HG03045 (cell line): Measurements from ENCODE around the gene PXDC1.

Source experiments
- ATAC-seq: cut with Tn5 transposase; IDR thresholded peaks from one replicate; pipeline ENCODE4 v1.9.1; 2021; ENCODE audit warnings: mild to moderate bottlenecking, moderate library complexity; ENCODE audit not compliant: unreplicated experiment

The PXDC1 gene, protein sequence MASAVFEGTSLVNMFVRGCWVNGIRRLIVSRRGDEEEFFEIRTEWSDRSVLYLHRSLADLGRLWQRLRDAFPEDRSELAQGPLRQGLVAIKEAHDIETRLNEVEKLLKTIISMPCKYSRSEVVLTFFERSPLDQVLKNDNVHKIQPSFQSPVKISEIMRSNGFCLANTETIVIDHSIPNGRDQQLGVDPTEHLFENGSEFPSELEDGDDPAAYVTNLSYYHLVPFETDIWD

DNA sequence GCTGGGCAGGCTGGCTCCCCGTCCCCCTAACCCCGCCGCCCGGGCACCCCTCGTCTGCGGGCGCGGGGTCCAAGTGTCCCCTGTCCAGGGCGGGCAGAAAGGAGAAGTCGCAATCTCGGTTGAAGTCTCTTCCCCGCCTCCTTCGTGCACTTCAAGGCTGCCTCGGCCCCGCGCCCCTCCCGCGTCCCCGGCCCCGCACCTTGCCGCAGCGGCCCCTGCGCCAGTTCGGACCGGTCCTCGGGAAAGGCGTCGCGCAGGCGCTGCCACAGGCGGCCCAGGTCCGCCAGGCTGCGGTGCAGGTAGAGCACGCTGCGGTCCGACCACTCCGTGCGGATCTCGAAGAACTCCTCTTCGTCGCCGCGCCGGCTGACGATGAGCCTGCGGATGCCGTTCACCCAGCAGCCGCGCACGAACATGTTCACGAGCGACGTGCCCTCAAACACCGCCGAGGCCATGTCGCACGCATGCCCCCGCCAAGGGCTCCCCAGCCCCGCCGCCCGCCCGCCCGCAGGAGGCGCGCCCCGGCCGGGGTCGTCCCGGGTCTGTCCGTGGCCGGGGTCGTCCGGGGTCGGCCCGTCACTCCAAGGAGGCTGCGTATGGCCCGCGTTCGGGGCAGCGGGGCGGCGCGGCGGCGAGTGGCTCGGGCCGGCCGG, at the start of gene PXDC1:
Gene PXDC1 (minus strand): TSS at position 637 of the 653 bp plus-strand sequence. CDS start 182 bp downstream, at position 455.
- ATAC-seq, result peak; percentile 18

DNA sequence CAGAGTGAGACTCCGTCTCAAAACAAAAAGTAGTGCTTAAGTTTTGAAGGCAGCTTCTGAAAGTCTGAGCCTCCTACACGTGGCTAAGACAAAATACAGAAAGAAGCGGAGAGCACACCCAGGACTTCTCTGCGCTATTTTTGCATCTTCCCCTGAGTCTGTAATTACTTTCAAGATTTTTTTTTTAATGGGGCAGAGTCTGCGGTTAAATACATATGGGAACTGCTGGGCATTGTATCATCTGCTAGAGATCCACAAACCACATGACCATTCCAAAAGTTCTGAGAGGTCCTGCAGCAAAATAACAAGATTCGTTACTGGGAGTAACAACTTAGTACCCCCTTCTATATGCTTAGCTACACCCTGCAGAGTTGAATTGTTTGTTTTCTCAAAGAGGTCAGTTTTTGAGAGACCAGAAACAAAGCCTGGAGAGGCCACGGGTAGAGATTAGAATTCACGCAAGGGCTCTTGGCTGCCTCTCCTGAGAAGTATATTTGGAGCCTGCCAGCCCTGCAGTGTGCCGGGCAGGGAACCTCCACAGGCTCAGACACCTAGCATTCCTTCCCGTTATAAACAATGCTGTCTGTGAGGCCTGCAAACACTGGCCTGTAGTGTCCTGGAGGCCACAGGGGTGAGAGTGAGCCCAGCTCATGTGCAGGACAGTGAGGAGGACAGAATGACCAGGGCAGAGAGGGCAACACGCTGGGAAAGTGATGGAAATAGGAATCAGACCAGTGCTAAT, 49.5 kb upstream of the PXDC1 start:
- ATAC-seq, result no peak

DNA sequence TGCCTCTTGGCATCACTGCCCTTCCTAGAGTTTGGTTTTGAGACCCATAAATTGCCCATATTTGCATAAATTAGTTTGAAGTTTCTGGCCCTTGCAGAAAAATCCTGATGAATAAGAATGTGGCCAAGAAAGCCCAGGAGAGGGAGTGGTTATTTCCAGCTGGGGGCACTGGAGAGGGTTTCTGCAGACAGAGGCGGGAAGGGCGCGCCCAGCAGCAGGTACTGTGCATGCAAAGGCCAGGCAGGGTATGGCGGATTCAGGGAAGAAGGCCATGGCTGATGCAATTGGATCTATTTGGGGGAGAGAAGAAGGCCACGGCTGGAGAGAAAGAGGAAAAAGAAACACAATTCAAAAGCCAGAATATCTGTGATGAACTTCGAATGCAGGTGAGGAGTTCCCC, 48.2 kb upstream of the PXDC1 start:
- ATAC-seq, result no peak

DNA sequence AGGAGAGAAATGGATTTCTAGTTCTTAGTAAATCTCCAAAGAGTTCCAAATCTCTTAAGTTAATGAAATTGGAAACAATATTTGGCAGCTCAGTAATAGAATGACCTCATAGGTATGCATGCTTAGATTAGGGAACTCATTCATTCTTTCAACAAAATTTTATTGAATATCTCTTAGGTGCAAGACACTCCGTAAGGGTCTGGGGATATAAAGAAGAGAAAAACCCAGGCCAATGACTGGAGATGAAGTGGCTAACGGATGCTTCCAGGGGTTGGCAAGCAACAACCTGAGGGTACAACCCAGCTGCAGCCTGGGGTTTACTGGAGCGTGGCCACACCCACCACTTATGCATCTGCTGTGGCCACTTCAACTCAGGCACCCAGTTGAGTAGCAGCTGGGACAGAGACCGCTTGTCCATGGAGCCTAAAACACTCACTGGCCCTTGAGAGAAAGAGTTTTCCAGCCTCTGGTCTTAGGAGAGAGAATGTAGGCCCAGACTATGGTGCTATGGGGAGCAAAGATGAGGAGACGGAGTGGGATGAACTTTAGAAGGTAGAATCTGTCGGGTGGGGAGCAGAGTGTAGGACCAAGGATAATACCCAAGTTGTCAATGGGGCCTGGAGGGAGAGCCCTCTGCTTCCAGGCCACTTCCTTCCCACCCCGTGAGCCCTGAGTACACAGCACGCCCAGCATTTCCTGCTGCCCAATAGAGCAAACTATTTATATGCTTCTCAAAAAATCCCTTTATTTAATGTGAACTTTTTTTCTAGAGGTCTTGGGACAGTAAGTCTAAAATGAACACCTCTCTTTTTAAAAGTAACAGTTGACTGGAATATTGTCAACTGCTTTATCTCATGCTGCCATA, 46.8 kb upstream of the PXDC1 start:
- ATAC-seq, result no peak

DNA sequence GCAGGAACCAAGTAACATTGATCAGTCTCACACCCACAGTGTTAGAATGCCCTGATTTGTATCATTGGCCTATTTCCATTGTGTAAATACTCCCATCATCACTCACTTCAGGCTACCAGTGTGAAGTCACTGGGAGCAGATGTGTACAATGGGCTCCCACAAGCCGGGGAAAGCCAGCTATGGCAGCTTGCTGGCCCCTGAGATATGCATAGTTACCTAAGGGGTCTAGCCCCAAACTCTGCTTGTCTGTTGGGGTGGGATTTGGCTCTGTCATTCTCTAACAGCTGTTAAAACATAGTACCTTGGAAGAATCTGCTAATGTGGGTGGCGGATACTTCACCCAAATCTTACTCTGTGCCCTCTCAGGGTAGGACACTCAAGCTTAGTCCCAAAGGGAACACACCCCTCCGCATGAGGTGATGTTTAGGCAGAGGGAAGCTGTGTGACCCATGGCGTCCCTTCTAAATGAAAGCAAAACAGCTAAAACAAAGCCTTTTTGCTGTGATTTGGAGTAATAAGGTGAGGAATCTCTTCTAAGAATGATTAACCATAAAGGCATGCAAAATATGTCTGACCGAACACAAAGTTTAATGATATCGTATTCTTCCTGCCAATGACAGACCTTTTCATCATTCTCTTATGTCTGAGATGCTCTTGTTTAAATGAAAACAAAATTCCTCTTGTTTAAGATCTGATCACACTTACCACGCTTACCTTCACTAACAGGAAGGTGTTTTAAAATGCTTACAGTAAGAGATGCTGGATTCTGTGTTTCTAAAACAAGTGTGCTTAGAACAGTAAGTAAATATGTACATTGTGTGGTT, 45.9 kb upstream of the PXDC1 start:
- ATAC-seq, result no peak

DNA sequence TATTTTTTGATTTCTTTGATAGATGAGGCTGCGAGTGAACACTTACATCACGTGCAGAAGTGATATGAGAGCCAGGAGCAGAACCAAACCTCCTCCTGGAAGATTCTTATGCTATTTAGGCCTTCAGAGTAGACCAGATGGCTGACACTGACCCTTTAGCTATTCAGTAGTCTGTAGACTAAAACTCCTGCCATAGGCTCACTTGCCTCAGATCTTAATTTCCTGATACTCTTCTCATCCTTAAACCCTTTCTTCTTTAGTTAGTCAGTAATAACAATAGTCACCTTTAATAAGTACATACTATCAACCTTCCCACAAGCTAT, 45.2 kb upstream of the PXDC1 start:
- no peak for ATAC-seq

DNA sequence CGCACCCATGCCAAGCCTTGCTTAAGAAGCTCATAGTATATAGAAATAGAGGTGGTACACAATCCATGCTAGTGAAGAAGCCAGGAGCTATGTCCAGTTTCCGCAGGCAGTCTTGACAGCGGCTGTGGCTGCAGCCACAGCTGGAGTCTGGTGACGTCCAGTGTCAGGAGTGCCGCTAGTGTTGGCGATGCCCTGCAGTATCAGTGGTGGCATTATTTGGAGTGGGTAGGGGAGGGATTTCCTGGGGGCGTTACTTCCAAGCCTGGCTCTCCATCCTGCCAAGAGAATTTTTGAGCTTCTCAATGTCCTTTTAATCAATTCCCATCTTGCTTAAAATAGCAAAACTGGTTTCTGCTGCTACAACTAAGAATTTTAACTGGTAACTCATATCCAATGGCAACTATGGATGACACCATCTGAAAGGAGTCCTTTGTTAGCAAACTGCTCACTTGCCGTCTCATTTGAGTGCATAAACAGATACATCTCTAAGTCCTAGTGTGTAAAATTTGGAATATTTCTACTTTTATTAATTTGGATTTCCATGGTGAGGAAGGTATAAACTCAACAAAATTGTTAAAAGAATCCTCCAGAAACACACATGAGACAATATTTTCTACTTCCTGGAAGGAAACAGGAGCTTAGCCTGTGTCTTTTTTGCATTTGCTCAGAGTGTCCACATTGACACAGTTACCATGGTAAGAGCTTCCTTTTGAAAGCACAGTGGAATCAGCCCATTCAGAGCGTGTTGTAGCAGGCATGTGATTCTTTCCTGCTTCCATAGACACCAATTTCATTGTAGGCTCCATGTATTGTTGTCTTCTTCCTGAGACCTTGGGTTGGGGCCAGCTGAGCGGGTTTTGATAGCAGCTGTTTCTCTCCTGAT, 44.6 kb upstream of the PXDC1 start:
- no peak for ATAC-seq

DNA sequence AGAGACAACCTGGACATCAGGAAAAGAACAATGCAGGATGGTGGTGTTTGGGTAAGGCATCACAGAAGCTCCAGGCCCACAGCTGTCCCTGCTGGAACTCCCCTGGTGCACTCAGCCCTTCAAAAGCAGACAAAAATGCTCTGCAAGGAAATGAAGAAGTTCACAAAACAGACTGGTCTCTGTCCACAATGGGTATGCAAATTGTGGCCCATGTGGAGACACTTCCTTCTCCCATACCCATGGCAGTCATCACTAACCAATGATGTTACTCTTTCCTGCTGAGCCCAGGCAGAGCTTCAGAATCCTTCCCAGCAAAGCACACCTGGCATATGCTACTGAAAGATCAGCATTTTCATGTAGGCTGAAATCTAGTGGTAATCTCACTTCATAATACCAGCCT, 42.6 kb upstream of the PXDC1 start:
- ATAC-seq, result no peak

DNA sequence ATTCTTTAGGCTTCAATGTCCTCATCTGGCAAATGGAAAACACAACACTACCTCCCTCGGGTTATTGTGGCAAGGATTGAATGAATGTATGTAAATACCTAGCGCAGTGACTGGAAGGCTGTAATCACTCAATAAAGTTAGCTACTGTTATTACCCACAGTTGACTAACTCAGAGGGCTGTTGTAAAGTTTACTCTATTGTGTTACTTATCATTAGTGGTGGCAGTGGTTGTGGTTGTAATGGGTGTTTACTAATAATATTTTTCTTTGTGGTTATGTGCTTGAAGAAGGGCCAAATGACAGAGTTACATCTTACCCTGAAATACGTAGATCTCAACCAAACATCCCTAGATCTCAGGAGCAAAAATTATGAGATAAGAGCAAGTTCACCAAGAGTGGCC, 42.0 kb upstream of the PXDC1 start:
- ATAC-seq, result no peak

DNA sequence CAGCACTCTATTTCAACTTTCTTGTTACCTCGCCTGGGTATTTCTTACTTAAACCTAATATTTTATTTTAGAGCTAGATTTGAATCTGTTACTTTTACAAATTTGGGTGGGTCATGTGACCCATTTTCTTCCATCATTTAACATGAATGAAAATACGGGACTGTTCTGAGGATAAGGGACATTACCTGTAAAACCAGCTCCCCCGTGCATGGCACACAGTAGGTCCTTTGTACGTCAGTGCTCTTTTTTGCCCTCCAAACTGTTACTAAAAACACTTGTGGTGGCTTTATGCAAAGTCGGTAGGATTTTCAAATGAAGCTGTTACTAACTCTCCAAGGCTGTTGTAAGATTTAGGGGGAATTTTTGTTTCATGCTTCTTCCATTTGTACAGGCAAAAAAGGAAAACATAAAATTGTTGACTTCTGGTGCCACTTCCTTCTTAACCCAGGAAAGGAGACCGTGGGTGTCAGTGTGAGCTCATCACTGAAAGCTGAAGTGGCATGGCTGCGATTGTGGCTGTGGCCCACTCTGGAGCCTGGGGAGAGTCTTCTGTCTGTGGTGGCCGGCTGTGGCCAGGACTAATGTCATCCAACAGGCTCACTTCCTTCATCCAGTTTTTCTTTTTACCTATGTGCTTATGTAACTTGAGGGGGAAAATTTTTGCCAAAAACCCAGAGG, 40.2 kb upstream of the PXDC1 start:
- no peak for ATAC-seq

DNA sequence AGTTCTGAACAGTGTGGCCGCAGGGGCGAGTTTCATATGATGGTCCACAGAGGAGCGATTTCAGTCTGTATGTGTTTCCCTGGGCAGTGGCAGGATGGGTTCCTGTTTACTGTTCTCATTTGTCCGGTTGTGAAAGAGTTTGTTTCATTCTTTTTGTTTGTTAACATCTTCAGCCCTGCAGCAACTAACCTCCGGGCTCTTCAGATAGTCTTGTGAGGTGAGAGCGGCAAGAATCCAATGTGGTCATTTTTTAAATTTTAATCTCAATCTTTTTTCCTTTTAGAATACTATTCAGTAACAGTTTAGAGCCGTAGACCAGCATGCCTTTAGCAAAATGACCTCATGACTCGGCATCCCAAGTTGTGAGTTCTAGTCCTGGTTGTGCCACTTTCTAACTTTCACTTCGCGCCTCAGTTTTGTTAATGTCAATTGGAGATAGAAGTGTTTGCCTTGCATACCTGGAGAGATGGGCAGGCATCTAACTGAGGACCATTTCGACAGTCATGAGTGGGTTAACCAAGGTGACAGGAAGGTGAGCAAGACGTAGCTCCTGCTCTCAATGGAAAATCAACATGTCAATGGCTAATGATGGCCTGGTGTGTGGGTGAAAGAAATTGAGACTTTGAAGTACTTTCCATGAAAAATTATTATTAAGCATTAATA, 38.5 kb upstream of the PXDC1 start:
- ATAC-seq, result no peak

DNA sequence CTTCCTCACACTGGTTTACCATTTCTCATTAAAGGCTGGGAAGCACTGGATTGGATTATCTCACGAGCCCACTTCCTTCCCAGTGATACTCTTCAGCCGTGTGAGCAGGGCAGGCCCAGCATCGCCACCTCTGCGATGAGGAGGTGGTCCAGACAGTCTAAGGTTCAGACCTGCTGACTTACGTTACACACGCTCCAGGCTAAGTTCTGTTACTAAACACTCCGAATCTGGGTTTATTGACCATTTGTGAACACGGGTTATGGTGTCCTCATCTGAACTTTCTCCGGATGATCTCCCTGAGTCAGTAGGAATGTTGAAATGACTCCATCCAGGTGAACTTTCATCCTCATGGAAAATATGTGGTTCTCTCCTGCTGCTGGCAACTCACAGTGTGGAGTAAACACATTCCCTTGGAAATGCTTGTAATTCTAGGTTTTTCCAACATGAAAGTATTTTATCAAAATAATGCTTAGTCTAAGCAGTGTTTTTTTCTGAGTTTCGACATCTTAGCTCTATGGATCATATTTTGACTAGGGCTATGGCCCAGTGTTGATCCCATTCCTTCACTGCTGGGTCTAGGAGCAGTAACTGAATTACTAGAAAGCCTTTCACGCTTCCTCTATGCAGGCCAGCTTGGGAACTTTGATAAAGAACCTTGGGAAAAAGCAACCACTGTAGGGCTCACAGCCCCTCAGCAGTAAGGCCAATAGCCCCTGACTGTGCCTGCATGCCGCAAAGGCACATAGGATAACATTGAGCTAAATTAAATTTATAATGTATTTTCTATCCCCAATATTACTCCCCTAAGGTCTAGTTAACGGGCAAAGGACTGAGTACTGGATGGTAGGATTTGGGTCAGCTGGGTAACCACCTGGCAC, 37.7 kb upstream of the PXDC1 start:
- no peak for ATAC-seq

DNA sequence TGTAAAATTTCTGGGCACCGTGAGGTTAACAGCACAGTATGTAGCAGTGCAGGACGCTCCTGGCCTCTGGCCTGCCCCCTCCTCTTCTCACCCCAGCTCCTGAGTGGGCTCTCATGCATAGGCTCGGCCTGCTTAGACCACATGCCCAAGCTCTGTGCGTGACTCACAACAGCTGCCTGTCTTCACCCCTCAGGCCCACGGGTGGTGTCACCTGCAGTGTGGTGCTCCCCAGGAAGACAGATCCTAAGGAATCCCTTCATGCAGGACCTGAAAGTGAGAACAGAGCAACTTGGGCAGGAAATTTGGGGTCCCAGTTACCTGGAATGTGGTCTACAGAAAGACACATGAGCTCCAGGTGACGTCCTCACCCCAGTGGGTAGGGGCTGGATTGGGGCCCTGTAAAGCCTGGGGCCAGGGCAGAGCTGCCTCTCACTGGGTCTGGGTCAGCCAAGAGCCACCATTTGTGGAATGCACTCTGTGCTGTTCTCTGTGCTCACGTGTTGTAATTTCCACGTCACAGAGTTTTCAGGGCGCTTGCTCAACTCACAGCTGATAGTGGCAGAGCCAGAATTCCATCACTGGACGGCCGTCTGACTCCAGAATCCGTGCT, 37.0 kb upstream of the PXDC1 start:
- ATAC-seq, result no peak

DNA sequence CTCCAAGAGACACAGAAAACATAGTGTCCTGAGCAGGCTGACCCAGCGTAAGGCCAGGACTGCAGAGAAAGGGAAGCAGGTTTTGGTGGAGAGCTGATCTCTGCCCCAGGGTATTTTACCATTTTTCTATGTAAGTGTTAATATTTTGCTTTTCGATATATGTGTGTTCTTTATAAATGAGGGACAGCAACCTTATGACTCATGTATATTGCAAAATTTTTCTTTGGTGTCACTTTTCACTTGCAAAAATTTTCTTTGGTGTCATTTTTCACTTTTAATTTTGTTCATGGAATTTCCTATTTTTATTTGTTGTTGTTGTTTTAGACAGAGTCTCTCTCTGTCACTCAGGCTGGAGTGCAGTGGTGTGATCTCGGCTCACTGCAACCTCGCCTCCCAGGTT, 34.6 kb upstream of the PXDC1 start:
- no peak for ATAC-seq

DNA sequence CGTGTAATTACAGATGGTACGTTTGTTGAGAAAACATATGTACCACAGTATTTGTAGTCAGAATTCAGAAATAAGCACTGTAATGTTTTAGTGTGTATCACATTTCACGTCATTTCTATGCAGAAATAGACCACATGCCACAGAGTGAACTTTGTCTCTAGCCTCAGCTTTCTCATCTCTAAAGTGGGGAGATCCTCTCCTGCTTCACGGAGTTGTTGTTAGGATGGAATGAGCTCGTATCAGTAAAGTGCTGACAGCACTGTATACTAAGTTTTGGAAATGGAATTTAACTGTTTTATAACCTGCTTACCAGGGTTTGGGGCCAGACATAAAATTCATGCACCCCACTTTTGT, 34.2 kb upstream of the PXDC1 start:
- ATAC-seq, result no peak

DNA sequence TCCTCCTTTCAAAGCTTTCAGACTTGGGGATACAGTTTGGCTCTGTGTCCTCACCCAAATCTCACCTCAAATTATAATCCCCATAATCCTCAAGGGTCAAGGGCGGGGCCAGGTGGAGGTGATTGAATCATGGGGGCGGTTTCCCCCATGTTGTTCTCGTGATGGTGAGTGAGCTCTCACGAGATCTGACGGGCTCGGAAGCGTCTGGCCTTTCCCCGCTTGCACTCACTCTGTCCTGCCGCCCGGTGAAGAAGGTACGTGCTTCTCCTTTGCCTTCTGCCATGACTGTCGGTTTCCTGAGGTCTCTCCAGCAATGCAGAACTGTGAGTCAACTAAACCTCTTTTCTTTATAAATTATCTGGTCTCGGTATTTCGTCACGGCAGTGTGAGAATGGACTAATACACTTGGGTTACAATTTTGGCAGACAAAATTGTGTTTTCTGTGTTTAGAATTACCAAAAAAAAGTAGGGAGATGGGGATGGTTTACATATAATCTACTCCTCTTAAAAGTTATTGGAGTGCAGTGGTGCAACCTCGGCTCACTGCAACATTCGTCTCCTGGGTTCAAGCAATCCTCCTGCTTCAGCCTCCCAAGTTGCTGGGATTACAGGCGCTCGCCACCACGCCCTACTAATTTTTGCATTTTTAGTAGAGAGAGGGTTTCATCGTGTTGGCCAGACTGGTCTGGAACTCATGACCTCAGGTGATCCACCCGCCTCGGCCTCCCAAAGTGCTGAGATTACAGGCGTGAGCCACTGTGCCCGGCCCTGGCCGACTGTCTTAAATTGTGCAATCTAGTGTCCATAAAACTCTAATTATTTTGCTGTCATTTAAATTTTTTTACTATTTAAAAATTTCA, 33.6 kb upstream of the PXDC1 start:
- ATAC-seq, result no peak
